Measurements from ENCODE around the gene PLXDC2.

- TF ChIP-seq, protein P1, sequence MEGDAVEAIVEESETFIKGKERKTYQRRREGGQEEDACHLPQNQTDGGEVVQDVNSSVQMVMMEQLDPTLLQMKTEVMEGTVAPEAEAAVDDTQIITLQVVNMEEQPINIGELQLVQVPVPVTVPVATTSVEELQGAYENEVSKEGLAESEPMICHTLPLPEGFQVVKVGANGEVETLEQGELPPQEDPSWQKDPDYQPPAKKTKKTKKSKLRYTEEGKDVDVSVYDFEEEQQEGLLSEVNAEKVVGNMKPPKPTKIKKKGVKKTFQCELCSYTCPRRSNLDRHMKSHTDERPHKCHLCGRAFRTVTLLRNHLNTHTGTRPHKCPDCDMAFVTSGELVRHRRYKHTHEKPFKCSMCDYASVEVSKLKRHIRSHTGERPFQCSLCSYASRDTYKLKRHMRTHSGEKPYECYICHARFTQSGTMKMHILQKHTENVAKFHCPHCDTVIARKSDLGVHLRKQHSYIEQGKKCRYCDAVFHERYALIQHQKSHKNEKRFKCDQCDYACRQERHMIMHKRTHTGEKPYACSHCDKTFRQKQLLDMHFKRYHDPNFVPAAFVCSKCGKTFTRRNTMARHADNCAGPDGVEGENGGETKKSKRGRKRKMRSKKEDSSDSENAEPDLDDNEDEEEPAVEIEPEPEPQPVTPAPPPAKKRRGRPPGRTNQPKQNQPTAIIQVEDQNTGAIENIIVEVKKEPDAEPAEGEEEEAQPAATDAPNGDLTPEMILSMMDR (IDR thresholded peaks at IDR 0.05), result no peak
- TF ChIP-seq EP300 (IDR thresholded peaks at IDR 0.05) (no peak), POLR2AphosphoS5 (IDR thresholded peaks at IDR 0.05) (no peak), POLR2A (IDR thresholded peaks at IDR 0.05) (no peak)
These were observed 438.3 kb downstream of the PLXDC2 start for GRCh38 chr10:20254497-20254896.
